H9 (cell line): ENCODE data around the gene MYMK. TPM values are rescaled to one million over a fixed set of nuclear protein-coding genes. Genes with fewer than 3 reads are reported as not detected.
A peak's percentile ranks its signal among the peaks of the same experiment; 100 is the strongest.
"Not testable (repeated sequence)": the region's sequence is repeated elsewhere in the genome, so short reads cannot be mapped to it uniquely, and the experiment has no call there.

Experiments used
- DNase-seq: peaks from one replicate; pipeline ENCODE4 v3.0.0-alpha.2; 2017
- H2AFZ ChIP-seq: one replicate; pipeline ENCODE4 v1.6.1; 2013; ENCODE audit warnings: mild to moderate bottlenecking, low read length, control low read depth, moderate library complexity
- H2AK5ac ChIP-seq: 2 replicates; pipeline ENCODE4 v1.6.1; 2013; ENCODE audit warnings: low read length, control low read depth, mixed read lengths; ENCODE audit not compliant: insufficient read length
- H2BK120ac ChIP-seq: one replicate; pipeline ENCODE4 v1.6.1; 2013; ENCODE audit warnings: low read depth, mild to moderate bottlenecking, low read length, control low read depth, inconsistent platforms; ENCODE audit not compliant: poor library complexity, severe bottlenecking
- H2BK12ac ChIP-seq: 2 replicates; pipeline ENCODE4 v1.6.1; 2013; ENCODE audit warnings: low read length, control low read depth, mixed read lengths, low read depth; ENCODE audit not compliant: insufficient read length
- H2BK15ac ChIP-seq: 2 replicates; pipeline ENCODE4 v1.6.1; 2013; ENCODE audit warnings: low read depth, low read length, control low read depth
- H2BK20ac ChIP-seq: one replicate; pipeline ENCODE4 v1.6.1; 2013; ENCODE audit warnings: low read depth, mild to moderate bottlenecking, low read length, control low read depth, inconsistent platforms; ENCODE audit not compliant: poor library complexity, severe bottlenecking
- H2BK5ac ChIP-seq: 2 replicates; pipeline ENCODE4 v1.6.1; 2013; ENCODE audit warnings: low read length, control low read depth, mixed read lengths; ENCODE audit not compliant: insufficient read length
- H3K14ac ChIP-seq: 2 replicates; pipeline ENCODE4 v1.6.1; 2013; ENCODE audit warnings: low read length, control low read depth; ENCODE audit not compliant: insufficient read depth
- H3K18ac ChIP-seq: 2 replicates; pipeline ENCODE4 v1.6.1; 2013; ENCODE audit warnings: low read depth, mild to moderate bottlenecking, mixed read lengths, low read length, control low read depth; ENCODE audit not compliant: insufficient read length
- H3K23ac ChIP-seq: 2 replicates; pipeline ENCODE4 v1.6.1; 2013; ENCODE audit warnings: low read length, control low read depth, mixed read lengths, low read depth; ENCODE audit not compliant: insufficient read length
- H3K23me2 ChIP-seq: 2 replicates; pipeline ENCODE4 v1.6.1; 2013; ENCODE audit warnings: low read depth, mild to moderate bottlenecking, mixed read lengths, low read length, control low read depth; ENCODE audit not compliant: insufficient read length, poor library complexity, severe bottlenecking
- H3K27ac ChIP-seq: 2 replicates; pipeline ENCODE4 v1.5.1; 2013; ENCODE audit warnings: low read length, control low read depth, mixed read lengths, low read depth; ENCODE audit not compliant: insufficient read length
- H3K27me3 ChIP-seq: 2 replicates; pipeline ENCODE4 v1.6.1; 2013; ENCODE audit warnings: low read length, control low read depth, inconsistent platforms; ENCODE audit not compliant: insufficient read depth
- H3K4ac ChIP-seq: 2 replicates; pipeline ENCODE4 v1.6.1; 2013; ENCODE audit warnings: low read depth, mild to moderate bottlenecking, control low read depth, inconsistent platforms, low read length, moderate library complexity
- H3K4me1 ChIP-seq: 2 replicates; pipeline ENCODE4 v1.6.1; 2013; ENCODE audit warnings: low read length, control low read depth, inconsistent platforms; ENCODE audit not compliant: insufficient read depth
- H3K4me2 ChIP-seq: 2 replicates; pipeline ENCODE4 v1.6.1; 2013; ENCODE audit warnings: low read length, control low read depth, mixed read lengths; ENCODE audit not compliant: insufficient read length, insufficient read depth
- H3K56ac ChIP-seq: 2 replicates; pipeline ENCODE4 v1.6.1; 2013; ENCODE audit warnings: low read depth, mild to moderate bottlenecking, mixed read lengths, low read length, control low read depth; ENCODE audit not compliant: insufficient read length
- H3K79me1 ChIP-seq: 2 replicates; pipeline ENCODE4 v1.6.1; 2013; ENCODE audit warnings: low read depth, mild to moderate bottlenecking, moderate library complexity, low read length, control low read depth, inconsistent platforms; ENCODE audit not compliant: insufficient read depth, poor library complexity, severe bottlenecking
- H3K79me2 ChIP-seq: 2 replicates; pipeline ENCODE4 v1.6.1; 2013; ENCODE audit warnings: low read length, control low read depth, inconsistent platforms; ENCODE audit not compliant: insufficient read depth
- H3K9ac ChIP-seq: 2 replicates; pipeline ENCODE4 v1.6.1; 2013; ENCODE audit warnings: low read length, control low read depth, mixed read lengths; ENCODE audit not compliant: insufficient read length; ENCODE audit errors: extremely low read depth
- H3K9me3 ChIP-seq: one replicate; pipeline ENCODE4 v1.6.1; 2013; ENCODE audit warnings: low read depth, low read length, inconsistent platforms; ENCODE audit not compliant: control insufficient read depth
- H3T11ph ChIP-seq: one replicate; pipeline ENCODE4 v1.6.1; 2013; ENCODE audit warnings: mild to moderate bottlenecking, low read length, control low read depth, inconsistent platforms
- H4K20me1 ChIP-seq: one replicate; pipeline ENCODE4 v1.6.1; 2013; ENCODE audit not compliant: control insufficient read depth, insufficient read length, insufficient read depth
- H4K5ac ChIP-seq: 2 replicates; pipeline ENCODE4 v1.6.1; 2013; ENCODE audit warnings: low read depth, mild to moderate bottlenecking, mixed read lengths, low read length, control low read depth; ENCODE audit not compliant: insufficient read length
- H4K8ac ChIP-seq: replicated peaks from 2 replicates; pipeline ENCODE4 v1.6.1; 2013; ENCODE audit warnings: low read length, control low read depth, mixed read lengths, low read depth; ENCODE audit not compliant: insufficient read length
- H4K91ac ChIP-seq: 2 replicates; pipeline ENCODE4 v1.6.1; 2013; ENCODE audit warnings: low read depth, mild to moderate bottlenecking, moderate library complexity, mixed read lengths, low read length, control low read depth; ENCODE audit not compliant: insufficient read length
- H3K27ac Mint-ChIP-seq, 3 experiments: 2 replicates in 2 of 3; 3 replicates in 1 of 3; pipeline ENCODE4 v1.8.0; 2020 to 2021; ENCODE audit warnings: mixed read lengths in 3 of 3, mild to moderate bottlenecking in 1 of 3, moderate library complexity in 1 of 3
- H3K27me3 Mint-ChIP-seq: 2 replicates; pipeline ENCODE4 v1.8.0; 2021; ENCODE audit warnings: low read depth, mild to moderate bottlenecking, moderate library complexity, mixed read lengths
- H3K36me3 Mint-ChIP-seq, 3 experiments: 2 replicates in 2 of 3; 3 replicates in 1 of 3; pipeline ENCODE4 v1.8.0; 2020 to 2021; ENCODE audit warnings: low read depth in 3 of 3, mixed read lengths in 3 of 3; ENCODE audit not compliant: insufficient read depth in 1 of 3
- H3K4me1 Mint-ChIP-seq, 2 experiments: 2 replicates each; pipeline ENCODE4 v1.8.0; 2020; ENCODE audit warnings: mixed read lengths in 2 of 2
- H3K4me3 Mint-ChIP-seq, 2 experiments: 2 replicates in 1 of 2; 3 replicates in 1 of 2; pipeline ENCODE4 v1.8.0; 2020 to 2021; ENCODE audit warnings: mild to moderate bottlenecking in 2 of 2, mixed read lengths in 2 of 2, moderate library complexity in 1 of 2
- H3K9me3 Mint-ChIP-seq, 2 experiments: 2 replicates in 1 of 2; 3 replicates in 1 of 2; pipeline ENCODE4 v1.8.0; 2020; ENCODE audit warnings: mild to moderate bottlenecking in 2 of 2, mixed read lengths in 2 of 2, moderate library complexity in 1 of 2
- WGBS: extraction: QIAGEN DNeasy Blood & Tissue Kit; methylation state at CpG from one replicate; pipeline ENCODE4 v1.1.7; 2013; ENCODE audit warnings: missing lambda C conversion rate, low lambda C conversion rate, mixed read lengths; ENCODE audit not compliant: insufficient read length; ENCODE audit errors: extremely low coverage; 5-methylcytosine and 5-hydroxymethylcytosine counted together
- total RNA-seq: library from RNA; stranded (reverse); gene quantifications from 2 replicates; pipeline ENCODE4 v1.2.1, GENCODE V29; 2021
- TF ChIP-seq, protein P1 (sequence below): fragments of 200-600 bp; sonication (generic); conservative IDR thresholded peaks from 3 replicates; pipeline ENCODE4 v1.8.0; 2021; ENCODE audit warnings: antibody characterized with exemption, mild to moderate bottlenecking

MYMK gene
- total RNA-seq, 1 experiment from 2014 or later: not detected

- Histone ChIP-seq H3K18ac (no peak overlapping the region), H3K4ac (no peak overlapping the region), H3K9ac (no peak overlapping the region), H3K23me2 (no peaks in the 10 kb centered on the region), H2BK12ac (no peak overlapping the region), H4K20me1 (no peaks in the 10 kb centered on the region), H3K79me1 (no peaks in the 10 kb centered on the region), H4K8ac (no peak overlapping the region), H4K91ac (no peak overlapping the region), H2AK5ac (no peak overlapping the region), H3K27me3 (no peaks in the 10 kb centered on the region), H2BK15ac (no peak overlapping the region), H3K4me2 (no peak overlapping the region), H2BK120ac (no peak overlapping the region), H4K5ac (no peak overlapping the region), H3K56ac (no peak overlapping the region), H3K9me3 (no peaks in the 10 kb centered on the region), H3K14ac (no peak overlapping the region), H2BK5ac (no peak overlapping the region), H2AFZ (no peak overlapping the region), H3K27ac (no peak overlapping the region), H3K79me2 (no peaks in the 10 kb centered on the region), H3K4me1 (no peaks in the 10 kb centered on the region; the same call in 1 of the 2 replicates), H3T11ph (no peak overlapping the region), H3K23ac (no peak overlapping the region), H2BK20ac (no peak overlapping the region)
- Mint-ChIP-seq H3K27ac (0 out of 7 replicates have a peak overlapping the region, but pooled peaks of 1 of the 3 experiments have one; percentile 48), H3K36me3 (peaks cover 0 to 3% (median 0%) of the 10 kb centered on the region in 3 experiments; a peak in 2 of 7 replicates), H3K9me3 (no peaks in the 10 kb centered on the region), H3K27me3 (peaks cover 13% of the 10 kb centered on the region), H3K4me1 (peaks cover 11 to 21% of the 10 kb centered on the region in 2 experiments), H3K4me3 (no peak overlapping the region)
- TF ChIP-seq, protein P1, sequence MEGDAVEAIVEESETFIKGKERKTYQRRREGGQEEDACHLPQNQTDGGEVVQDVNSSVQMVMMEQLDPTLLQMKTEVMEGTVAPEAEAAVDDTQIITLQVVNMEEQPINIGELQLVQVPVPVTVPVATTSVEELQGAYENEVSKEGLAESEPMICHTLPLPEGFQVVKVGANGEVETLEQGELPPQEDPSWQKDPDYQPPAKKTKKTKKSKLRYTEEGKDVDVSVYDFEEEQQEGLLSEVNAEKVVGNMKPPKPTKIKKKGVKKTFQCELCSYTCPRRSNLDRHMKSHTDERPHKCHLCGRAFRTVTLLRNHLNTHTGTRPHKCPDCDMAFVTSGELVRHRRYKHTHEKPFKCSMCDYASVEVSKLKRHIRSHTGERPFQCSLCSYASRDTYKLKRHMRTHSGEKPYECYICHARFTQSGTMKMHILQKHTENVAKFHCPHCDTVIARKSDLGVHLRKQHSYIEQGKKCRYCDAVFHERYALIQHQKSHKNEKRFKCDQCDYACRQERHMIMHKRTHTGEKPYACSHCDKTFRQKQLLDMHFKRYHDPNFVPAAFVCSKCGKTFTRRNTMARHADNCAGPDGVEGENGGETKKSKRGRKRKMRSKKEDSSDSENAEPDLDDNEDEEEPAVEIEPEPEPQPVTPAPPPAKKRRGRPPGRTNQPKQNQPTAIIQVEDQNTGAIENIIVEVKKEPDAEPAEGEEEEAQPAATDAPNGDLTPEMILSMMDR: no peak
- WGBS: no CpG with 5 or more reads among the region's 11 CpGs
- DNase-seq: no peak
These were observed 39.8 kb upstream of the MYMK start for GRCh38 chr9:133564451-133565116.

DNA sequence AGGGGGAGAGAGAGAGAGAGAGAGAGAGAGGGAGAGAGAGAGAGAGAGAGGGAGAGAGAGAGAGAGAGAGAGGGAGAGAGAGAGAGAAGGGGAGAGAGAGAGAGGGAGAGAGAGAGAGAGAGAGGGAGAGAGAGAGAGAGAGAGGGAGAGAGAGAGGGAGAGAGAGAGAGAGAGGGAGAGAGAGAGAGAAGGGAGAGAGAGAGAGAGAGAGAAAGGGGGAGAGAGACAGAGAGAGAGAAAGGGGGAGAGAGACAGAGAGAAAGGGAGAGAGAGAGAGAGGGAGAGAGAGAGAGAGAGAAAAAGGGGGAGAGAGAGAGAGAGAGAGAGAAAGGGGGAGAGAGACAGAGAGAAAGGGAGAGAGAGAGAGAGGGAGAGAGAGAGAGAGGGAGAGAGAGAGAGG is 39.1 kb upstream of the MYMK start:
- H3T11ph ChIP-seq, H3K14ac ChIP-seq, H2AK5ac ChIP-seq, H3K27ac Mint-ChIP-seq, H3K9me3 Mint-ChIP-seq, H3K56ac ChIP-seq, H2BK20ac ChIP-seq, H2BK120ac ChIP-seq, H3K9ac ChIP-seq, H3K36me3 Mint-ChIP-seq, H3K9me3 ChIP-seq, H3K4me1 ChIP-seq, H3K23ac ChIP-seq, H3K18ac ChIP-seq, H3K4me3 Mint-ChIP-seq, H4K5ac ChIP-seq, H2BK15ac ChIP-seq, H3K27ac ChIP-seq, H4K20me1 ChIP-seq, H4K8ac ChIP-seq, H2BK12ac ChIP-seq, H3K23me2 ChIP-seq, H3K79me2 ChIP-seq, H4K91ac ChIP-seq, H3K4ac ChIP-seq, H3K79me1 ChIP-seq, H2AFZ ChIP-seq, H2BK5ac ChIP-seq, H3K4me2 ChIP-seq, H3K27me3 ChIP-seq, DNase-seq: not testable (repeated sequence)
- Mint-ChIP-seq H3K4me1 (peaks cover 14 to 26% of the 10 kb centered on the region in 2 experiments), H3K27me3 (peaks cover 13% of the 10 kb centered on the region)
